Endothelial cell of umbilical vein (primary cell): ENCODE measurements around the gene IGSF11.

Experiments
- EZH2 ChIP-seq: IDR thresholded peaks from 2 replicates; pipeline ENCODE4 v1.6.1; 2012; ENCODE audit warnings: borderline replicate concordance, low read depth, mild to moderate bottlenecking, moderate library complexity, low read length, inconsistent platforms; ENCODE audit not compliant: severe bottlenecking
- FOS ChIP-seq: IDR thresholded peaks from 2 replicates; pipeline ENCODE4 v1.6.1; 2011; ENCODE audit warnings: mild to moderate bottlenecking, low read length, moderate library complexity, borderline replicate concordance; ENCODE audit not compliant: insufficient read depth
- GATA2 ChIP-seq: IDR thresholded peaks from 2 replicates; pipeline ENCODE4 v1.7.0; 2011; ENCODE audit warnings: low read depth, mild to moderate bottlenecking, moderate library complexity, mixed read lengths, low read length; ENCODE audit not compliant: insufficient read length, insufficient read depth
- JUN ChIP-seq: IDR thresholded peaks from 2 replicates; pipeline ENCODE4 v1.6.1; 2011; ENCODE audit warnings: borderline replicate concordance, low read depth; ENCODE audit not compliant: insufficient read length, insufficient read depth
- MAX ChIP-seq: IDR thresholded peaks from 2 replicates; pipeline ENCODE4 v1.6.1; 2011; ENCODE audit not compliant: insufficient read depth, insufficient read length
- POLR2A ChIP-seq: IDR thresholded peaks from 2 replicates; pipeline ENCODE4 v1.6.1; 2012; ENCODE audit warnings: low read depth, mild to moderate bottlenecking, control low read depth, low read length
- POLR2AphosphoS5 ChIP-seq: IDR thresholded peaks from 2 replicates; pipeline ENCODE4 v1.6.1; 2012; ENCODE audit warnings: low read depth, mild to moderate bottlenecking, control low read depth, low read length, moderate library complexity; ENCODE audit not compliant: insufficient read depth
- TF ChIP-seq, protein P1 (sequence below), 2 donors: IDR thresholded peaks; 1 replicate in 1 of 2; 2 replicates in 1 of 2; pipeline ENCODE4 v1.5.1; 2011; ENCODE audit warnings: low read length in 2 of 2, mild to moderate bottlenecking in 2 of 2, moderate library complexity in 2 of 2, control low read depth in 1 of 2, inconsistent platforms in 1 of 2, low read depth in 1 of 2; ENCODE audit not compliant: insufficient read depth in 1 of 2; ENCODE audit errors: extremely low read depth in 1 of 2

GRCh38 chr3:118943597-118943996 is 91.0 kb downstream of the IGSF11 start:
- TF ChIP-seq, protein P1, sequence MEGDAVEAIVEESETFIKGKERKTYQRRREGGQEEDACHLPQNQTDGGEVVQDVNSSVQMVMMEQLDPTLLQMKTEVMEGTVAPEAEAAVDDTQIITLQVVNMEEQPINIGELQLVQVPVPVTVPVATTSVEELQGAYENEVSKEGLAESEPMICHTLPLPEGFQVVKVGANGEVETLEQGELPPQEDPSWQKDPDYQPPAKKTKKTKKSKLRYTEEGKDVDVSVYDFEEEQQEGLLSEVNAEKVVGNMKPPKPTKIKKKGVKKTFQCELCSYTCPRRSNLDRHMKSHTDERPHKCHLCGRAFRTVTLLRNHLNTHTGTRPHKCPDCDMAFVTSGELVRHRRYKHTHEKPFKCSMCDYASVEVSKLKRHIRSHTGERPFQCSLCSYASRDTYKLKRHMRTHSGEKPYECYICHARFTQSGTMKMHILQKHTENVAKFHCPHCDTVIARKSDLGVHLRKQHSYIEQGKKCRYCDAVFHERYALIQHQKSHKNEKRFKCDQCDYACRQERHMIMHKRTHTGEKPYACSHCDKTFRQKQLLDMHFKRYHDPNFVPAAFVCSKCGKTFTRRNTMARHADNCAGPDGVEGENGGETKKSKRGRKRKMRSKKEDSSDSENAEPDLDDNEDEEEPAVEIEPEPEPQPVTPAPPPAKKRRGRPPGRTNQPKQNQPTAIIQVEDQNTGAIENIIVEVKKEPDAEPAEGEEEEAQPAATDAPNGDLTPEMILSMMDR (IDR thresholded peaks at IDR 0.05; ENCODE audit: extremely low read depth in 1 of 2, insufficient read depth in 1 of 2, low read depth in 1 of 2, low read length in 2 of 2), result no peak
- no peak for TF ChIP-seq EZH2
- no peak for TF ChIP-seq POLR2A
- no peak for TF ChIP-seq JUN
- TF ChIP-seq FOS, result no peak
- no peak for TF ChIP-seq POLR2AphosphoS5
- no peak for TF ChIP-seq MAX
- TF ChIP-seq GATA2, result no peak
